ENCODE results near the gene NR3C2.
A peak's percentile ranks its signal among the peaks of the same experiment; 100 is the strongest.

Gene NR3C2

GRCh38 chr4:148435654-148436406, 6.4 kb downstream of the NR3C2 start:
- no peak for DNase-seq (ENCODE audit: low read depth in 2 of 2)

GRCh38 chr4:148434075-148434773, 8.0 kb downstream of the NR3C2 start:
- no peak for DNase-seq (ENCODE audit: low read depth in 2 of 2)

- no peak for DNase-seq (ENCODE audit: low read depth in 2 of 2)
Measured at GRCh38 chr4:148431401-148431800, 10.8 kb downstream of the NR3C2 start.

- DNase-seq (ENCODE audit: low read depth in 2 of 2): no peak
Measured at GRCh38 chr4:148430854-148431253, 11.4 kb downstream of the NR3C2 start.

DNA sequence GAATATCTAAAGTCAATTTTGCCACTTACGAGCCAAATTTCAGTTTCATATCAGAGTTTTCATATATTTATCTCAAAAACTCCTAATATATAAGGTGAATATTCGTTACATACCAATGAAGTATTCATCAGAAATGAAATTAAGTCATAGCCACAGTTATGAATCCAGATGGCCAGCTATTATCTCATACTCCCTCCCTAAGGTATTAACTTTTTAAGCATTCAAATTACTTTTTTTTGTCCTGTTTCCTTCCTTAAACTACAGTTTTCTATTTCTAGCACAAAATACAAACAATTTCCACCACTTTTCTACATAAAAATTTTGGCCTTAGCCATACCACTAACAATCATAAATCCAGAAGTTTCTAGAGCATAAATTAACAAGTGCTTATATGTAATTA, 13.0 kb downstream of the NR3C2 start:
- no peak for DNase-seq (ENCODE audit: low read depth in 2 of 2)

DNA sequence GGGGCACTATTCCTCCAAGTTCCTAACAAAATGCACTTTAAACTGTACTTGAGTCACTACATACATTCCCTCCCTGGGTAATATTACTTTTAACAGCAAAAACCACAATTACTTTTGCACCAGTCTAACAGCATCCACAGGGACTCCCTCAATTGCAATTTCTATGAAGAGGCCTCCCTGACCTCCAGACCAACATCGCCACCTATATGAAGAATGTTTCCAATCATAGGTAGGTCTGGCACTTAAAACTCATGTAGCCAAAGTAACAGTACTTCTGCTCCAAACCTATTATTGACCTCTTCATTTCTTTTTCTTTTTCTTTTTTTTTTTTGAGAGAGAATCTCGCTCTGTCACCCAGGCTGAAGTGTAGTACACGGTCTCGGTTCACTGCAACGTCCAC, 15.6 kb downstream of the NR3C2 start:
- DNase-seq (ENCODE audit: low read depth in 2 of 2): no peak

- no peak for DNase-seq (ENCODE audit: low read depth in 2 of 2)
Measured at GRCh38 chr4:148425327-148426110, 16.7 kb downstream of the NR3C2 start.

DNA sequence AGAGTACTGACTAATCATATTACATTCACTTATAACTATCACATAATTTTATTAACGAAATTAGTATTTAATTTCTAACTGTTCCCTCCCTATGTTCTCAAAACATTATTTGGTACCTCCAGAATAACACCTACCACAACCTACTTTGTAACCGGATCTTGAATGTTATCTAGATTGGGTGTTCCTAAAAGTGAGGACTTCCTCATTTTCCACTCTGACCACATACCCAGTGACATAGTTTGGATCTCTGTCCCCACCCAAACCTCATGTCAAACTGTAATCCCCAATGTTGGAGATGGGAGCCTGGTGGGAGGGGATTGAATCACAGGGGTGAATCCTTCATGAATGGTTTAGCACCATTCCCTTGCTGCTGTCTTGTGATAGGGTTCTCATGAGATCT, 21.8 kb downstream of the NR3C2 start:
- no peak for DNase-seq (ENCODE audit: low read depth in 2 of 2)

GRCh38 chr4:148415500-148415899, 26.7 kb downstream of the NR3C2 start:
- no peak for DNase-seq (ENCODE audit: low read depth in 2 of 2)

DNA sequence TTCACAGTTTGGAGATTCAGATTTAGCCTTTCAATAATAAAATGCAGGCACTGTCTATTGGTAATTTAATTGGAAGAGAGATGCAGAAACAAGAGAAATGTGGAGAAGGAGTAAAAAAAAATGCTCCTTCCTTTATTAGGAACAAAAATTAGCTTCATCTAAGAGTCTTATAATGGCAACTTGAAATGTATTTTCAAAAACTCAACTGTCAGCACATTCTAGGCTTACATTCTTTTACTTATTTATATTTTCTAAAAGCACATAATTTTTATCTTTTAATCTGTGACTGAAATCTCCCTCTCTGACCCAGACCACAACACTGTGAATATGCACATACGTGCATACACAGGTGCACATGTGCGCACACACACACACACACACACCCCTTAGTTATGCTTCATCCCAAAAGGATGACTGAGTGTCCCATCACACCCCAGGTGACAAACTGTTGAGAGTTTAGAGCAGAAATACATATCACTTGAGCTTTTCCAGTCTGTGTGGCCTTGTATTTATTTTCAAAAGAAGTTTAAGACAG, 29.7 kb downstream of the NR3C2 start:
- DNase-seq (ENCODE audit: low read depth in 2 of 2): no peak

DNA sequence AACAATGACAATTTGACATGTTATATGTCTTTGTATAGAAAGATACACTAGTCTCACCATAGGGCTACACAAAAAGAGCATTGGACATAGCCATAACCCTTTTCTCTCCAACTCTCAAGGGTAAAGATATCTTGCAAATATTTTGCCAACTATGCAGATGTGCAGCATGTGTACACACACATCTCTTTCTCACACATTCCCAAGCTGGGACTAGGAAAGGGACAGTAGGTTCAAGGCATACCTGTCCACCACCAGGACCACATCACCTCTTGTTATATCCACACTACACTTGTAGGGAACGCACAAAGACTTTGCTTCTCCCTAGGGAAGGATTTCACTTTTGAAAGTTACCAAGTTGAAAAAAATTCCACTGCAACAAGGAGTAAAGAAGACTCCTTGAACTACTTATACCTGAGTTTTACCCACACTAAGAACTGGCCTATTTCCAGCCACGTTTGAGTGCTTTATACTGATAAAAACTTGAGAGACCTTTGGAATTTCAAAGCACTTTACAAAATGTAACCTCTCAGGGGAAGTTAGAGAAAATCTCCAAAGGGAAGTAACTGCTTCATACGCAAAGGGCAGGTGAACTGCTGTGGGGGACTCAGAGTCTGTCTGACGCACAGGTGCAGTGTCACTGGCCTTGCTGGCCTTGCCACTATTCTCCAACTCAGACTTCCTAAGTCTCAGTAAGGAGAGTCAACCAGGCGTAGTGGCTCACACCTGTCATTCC, 36.9 kb downstream of the NR3C2 start:
- no peak for DNase-seq (ENCODE audit: low read depth in 2 of 2)

GRCh38 chr4:148398988-148399387, 43.2 kb downstream of the NR3C2 start:
- DNase-seq (ENCODE audit: low read depth in 2 of 2): no peak

GRCh38 chr4:148397771-148398170, 44.4 kb downstream of the NR3C2 start:
- no peak for DNase-seq (ENCODE audit: low read depth in 2 of 2)

- DNase-seq (ENCODE audit: low read depth in 2 of 2): no peak
Measured at GRCh38 chr4:148396986-148397673, 45.1 kb downstream of the NR3C2 start.

- DNase-seq (ENCODE audit: low read depth in 2 of 2): no peak
Measured at GRCh38 chr4:148395771-148396170, 46.4 kb downstream of the NR3C2 start.

DNA sequence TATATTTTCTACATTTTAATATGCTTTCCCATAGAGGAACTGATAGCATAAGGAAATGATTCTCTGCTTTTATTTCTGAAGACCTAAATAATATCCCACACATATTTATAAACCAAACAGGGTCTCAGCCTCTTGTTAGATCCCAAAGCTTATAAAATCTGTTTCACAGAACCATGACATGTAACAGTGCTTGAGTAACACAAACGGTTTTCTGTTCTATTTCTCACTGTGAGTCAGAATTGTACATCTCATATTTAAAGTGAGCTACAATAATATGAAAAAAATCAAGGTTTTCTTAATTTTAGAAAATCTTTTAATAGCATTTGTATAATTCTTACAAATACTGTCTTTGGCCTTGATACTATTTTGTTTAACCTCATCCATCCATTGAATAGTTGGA, 51.2 kb downstream of the NR3C2 start:
- DNase-seq (ENCODE audit: low read depth in 2 of 2): no peak

GRCh38 chr4:148390311-148390710, 51.9 kb downstream of the NR3C2 start:
- DNase-seq (ENCODE audit: low read depth in 2 of 2): no peak

DNA sequence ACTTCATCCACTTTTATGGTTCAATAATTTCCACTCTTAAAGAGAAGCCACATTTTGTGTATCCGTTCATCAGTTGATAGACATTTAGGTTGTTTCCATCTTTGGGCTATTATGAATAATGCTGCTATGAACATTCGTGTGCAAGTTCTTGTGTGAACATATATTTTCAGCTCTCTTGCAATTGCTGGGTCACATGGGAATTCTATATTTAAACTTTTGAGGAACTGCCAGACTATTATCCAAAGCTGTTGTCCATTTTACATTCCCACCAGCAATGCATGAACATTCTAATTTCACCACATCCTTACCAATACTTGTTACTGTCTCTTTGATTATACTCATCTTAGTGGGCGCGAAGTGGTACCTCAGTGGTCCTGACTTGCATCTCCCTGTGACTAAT, 61.9 kb downstream of the NR3C2 start:
- DNase-seq (ENCODE audit: low read depth in 2 of 2): no peak

DNA sequence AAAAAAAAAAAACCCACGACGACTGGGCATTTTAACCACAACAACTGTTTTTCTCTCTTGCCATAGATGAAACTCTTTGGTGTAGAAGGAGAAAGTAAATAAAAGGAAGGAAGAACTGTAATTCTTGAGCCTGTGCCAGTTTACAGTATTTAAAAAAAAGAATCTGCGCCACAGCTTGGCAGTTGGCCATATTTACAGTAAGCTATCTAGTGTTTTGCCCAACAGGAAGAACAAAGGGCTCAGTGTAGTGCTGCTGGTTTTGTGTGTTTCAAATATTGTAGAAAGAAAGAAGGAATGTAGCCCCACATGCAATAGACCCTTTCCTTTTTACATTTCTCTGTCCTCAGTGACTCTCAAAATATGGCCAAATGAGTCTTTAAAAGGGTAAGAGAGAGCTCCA, 66.1 kb downstream of the NR3C2 start:
- DNase-seq (ENCODE audit: low read depth in 2 of 2): peak in 1 of 2 donors; percentile 7

- DNase-seq (ENCODE audit: low read depth in 2 of 2): no peak
Measured at GRCh38 chr4:148375584-148375983, 66.6 kb downstream of the NR3C2 start.

DNA sequence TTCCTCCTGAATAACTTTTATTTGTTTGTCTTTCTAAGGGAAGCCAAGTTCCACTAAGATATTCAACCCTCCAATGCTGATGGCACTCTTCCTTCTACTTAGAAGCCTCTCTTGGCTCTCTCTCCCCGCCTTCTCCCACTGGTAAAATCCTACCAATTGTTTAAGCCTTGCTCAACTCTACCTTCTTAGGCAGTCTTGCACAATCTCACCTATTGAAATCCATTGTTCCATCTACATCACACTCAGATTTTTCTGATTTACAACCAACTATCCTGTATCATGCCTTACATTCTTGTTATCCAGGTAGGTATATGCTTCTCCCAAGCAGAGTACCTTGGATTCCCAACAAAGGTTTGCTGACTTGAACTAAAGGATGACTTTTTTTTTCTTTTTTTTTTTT, 69.1 kb downstream of the NR3C2 start:
- DNase-seq (ENCODE audit: low read depth in 2 of 2): no peak
